Measurements from ENCODE around the gene UBE2L5. TPM values are rescaled to one million over a fixed set of nuclear protein-coding genes. Genes with fewer than 3 reads are reported as not detected.

The UBE2L5 gene
- total and polyA plus RNA-seq, 2 donors (not counting 3 experiments of a cell fraction or from before 2014, with no cell fraction given), result not detected

GRCh38 chr13:30429235-30429634, 6.9 kb downstream of the UBE2L5 start:
- FAIRE-seq (no peak), DNase-seq (ENCODE audit: low read depth, low spot score) (no peak)
- no TSS peak for BruUV-seq (replicated peaks)
- TF ChIP-seq EZH2 (IDR thresholded peaks at IDR 0.05; ENCODE audit: borderline replicate concordance, low read depth, low read length, severe bottlenecking) (no peak), MAX (IDR thresholded peaks at IDR 0.05; ENCODE audit: insufficient read depth, insufficient read length) (no peak), POLR2A (IDR thresholded peaks at IDR 0.05; ENCODE audit: low read depth, low read length) (no peak), CTCF (IDR thresholded peaks at IDR 0.05; ENCODE audit: extremely low read depth in 1 of 2, insufficient read depth in 1 of 2, low read depth in 1 of 2, low read length in 2 of 2) (no peak), GATA2 (IDR thresholded peaks at IDR 0.05; ENCODE audit: insufficient read depth, insufficient read length, low read depth, low read length) (no peak), POLR2AphosphoS5 (IDR thresholded peaks at IDR 0.05; ENCODE audit: insufficient read depth, low read depth, low read length) (no peak), JUN (IDR thresholded peaks at IDR 0.05; ENCODE audit: borderline replicate concordance, insufficient read depth, insufficient read length, low read depth) (no peak), FOS (IDR thresholded peaks at IDR 0.05; ENCODE audit: borderline replicate concordance, insufficient read depth, low read length) (no peak), MYC (IDR thresholded peaks at IDR 0.05; ENCODE audit: low read depth, low read length) (no peak)
- Histone ChIP-seq H3K9me1 (replicated peaks; ENCODE audit: control insufficient read depth, extremely low read depth, insufficient read depth, low read length) (no peaks in the 10 kb centered on the region), H3K4me1 (ENCODE audit: control insufficient read depth, extremely low read depth, insufficient read depth, low read length) (peaks cover 13% of the 10 kb centered on the region), H3K9ac (replicated peaks; ENCODE audit: extremely low read depth, insufficient read depth, low read length) (no peak overlapping the region), H3K36me3 (ENCODE audit: control insufficient read depth in 2 of 2, extremely low read depth in 1 of 2, insufficient read depth in 2 of 2, low read length in 2 of 2) (no peaks in the 10 kb centered on the region), H3K4me2 (ENCODE audit: insufficient read depth, low read length) (no peak overlapping the region), H3K27me3 (ENCODE audit: control insufficient read depth in 2 of 2, insufficient read depth in 2 of 2, low read length in 2 of 2) (no peaks in the 10 kb centered on the region), H3K79me2 (ENCODE audit: control insufficient read depth, insufficient read depth, low read length) (no peaks in the 10 kb centered on the region), H3K27ac (ENCODE audit: insufficient read depth, low read depth, low read length) (no peak overlapping the region), H3K4me3 (replicated peaks in 1 of 3; ENCODE audit: insufficient read depth in 1 of 3, low read depth in 1 of 3, low read length in 3 of 3) (no peak overlapping the region), H3K9me3 (replicated peaks; ENCODE audit: control insufficient read depth, insufficient read depth, low read length) (no peaks in the 10 kb centered on the region), H2AFZ (ENCODE audit: low read depth, low read length) (no peak overlapping the region), H4K20me1 (replicated peaks; ENCODE audit: control insufficient read depth, extremely low read depth, insufficient read depth, low read length) (no peaks in the 10 kb centered on the region)
- intact Hi-C loops (cut with micrococcal nuclease), result loop anchor here (10.0 kb wide), 1 partner anchor 616 kb away; no protein-coding TSS in a partner anchor
- POLR2A ChIA-PET, result no interaction called here
- dilution Hi-C loops (cut with MboI; ENCODE audit: extremely low pct_ligation_motif_present, low sequenced_read_pairs), result no loop called here
- CTCF ChIA-PET, result interaction anchor here (0.8 to 2.0 kb wide), 4 partner anchors 15 to 297 kb away, joined by 3 to 11 read pairs (median 4); no protein-coding TSS in a partner anchor

Data from endothelial cell of umbilical vein (primary cell).